ENCODE results near the gene DST. TPM values are rescaled to one million over a fixed set of nuclear protein-coding genes. Genes with fewer than 3 reads are reported as not detected.

The DST gene
- total RNA-seq, 1 experiment from 2014 or later, result 71.8 TPM

DNA sequence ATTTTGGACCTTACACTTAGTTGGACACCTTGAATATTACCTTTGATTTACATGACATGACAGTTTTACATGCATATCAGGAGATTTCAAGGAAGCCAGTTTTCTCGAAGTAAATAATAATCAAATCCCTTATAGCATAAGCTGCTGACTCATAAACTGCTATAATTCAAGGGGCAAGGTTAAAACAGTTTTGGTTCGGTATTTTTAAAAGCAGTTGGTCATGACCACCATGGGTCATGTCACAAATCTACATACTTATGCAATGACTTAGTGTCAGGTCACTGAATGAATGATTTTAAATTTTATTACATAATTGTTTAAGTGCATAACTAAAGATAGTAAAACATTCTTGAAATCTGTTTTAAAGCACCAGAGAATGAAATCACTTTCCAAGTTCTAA is 158.0 kb downstream of the DST start:
- no peak for DNase-seq (ENCODE audit: low spot score)
- Histone ChIP-seq H3K9me3 (ENCODE audit: low read depth, low read length, poor library complexity, severe bottlenecking) (no peaks in the 10 kb centered on the region), H3K4me1 (ENCODE audit: insufficient read depth, low read length, poor library complexity, severe bottlenecking) (no peaks in the 10 kb centered on the region), H3K36me3 (ENCODE audit: insufficient read depth, low read length, poor library complexity, severe bottlenecking) (no peaks in the 10 kb centered on the region), H3K4me3 (ENCODE audit: low read depth, low read length, poor library complexity, severe bottlenecking) (no peak overlapping the region), H3K27ac (ENCODE audit: low read depth, low read length, poor library complexity, severe bottlenecking) (no peak overlapping the region), H3K27me3 (replicated peaks; ENCODE audit: insufficient read depth, low read depth, low read length, poor library complexity) (no peaks in the 10 kb centered on the region)
- no TSS peak for BruUV-seq (replicated peaks)
- ChIA-PET CTCF (no interaction called here), POLR2A (ENCODE audit: low non-redundant PET) (no interaction called here)
- intact Hi-C loops (cut with micrococcal nuclease; ENCODE audit: unreplicated experiment), result no loop called here
- TF ChIP-seq, protein P1, sequence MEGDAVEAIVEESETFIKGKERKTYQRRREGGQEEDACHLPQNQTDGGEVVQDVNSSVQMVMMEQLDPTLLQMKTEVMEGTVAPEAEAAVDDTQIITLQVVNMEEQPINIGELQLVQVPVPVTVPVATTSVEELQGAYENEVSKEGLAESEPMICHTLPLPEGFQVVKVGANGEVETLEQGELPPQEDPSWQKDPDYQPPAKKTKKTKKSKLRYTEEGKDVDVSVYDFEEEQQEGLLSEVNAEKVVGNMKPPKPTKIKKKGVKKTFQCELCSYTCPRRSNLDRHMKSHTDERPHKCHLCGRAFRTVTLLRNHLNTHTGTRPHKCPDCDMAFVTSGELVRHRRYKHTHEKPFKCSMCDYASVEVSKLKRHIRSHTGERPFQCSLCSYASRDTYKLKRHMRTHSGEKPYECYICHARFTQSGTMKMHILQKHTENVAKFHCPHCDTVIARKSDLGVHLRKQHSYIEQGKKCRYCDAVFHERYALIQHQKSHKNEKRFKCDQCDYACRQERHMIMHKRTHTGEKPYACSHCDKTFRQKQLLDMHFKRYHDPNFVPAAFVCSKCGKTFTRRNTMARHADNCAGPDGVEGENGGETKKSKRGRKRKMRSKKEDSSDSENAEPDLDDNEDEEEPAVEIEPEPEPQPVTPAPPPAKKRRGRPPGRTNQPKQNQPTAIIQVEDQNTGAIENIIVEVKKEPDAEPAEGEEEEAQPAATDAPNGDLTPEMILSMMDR (conservative IDR thresholded peaks at IDR 0.05; ENCODE audit: low read depth, low read length), result no peak
- TF ChIP-seq EZH2 (IDR thresholded peaks at IDR 0.05; ENCODE audit: borderline replicate concordance, low read depth, low read length, poor library complexity, severe bottlenecking), result no peak

DNA sequence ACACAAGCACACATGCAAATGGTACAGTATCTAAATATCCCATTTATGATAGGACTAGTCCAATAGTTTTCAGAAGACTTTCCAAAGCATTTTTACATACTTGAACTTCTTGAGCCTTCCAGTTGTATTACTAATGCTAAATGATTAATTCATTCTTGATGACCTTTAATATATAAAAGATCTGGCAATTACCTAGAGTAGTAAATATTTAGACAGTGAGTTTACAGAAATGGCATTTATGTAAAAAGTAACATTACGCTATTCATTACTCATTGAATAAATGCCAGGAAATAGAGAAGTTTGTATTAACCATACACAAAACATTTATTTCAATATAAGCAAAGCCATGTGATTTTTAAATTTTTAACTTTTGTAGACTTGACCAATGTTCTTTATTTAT is 158.8 kb downstream of the DST start:
- no TSS peak for BruUV-seq (replicated peaks)
- H3K36me3 ChIP-seq (ENCODE audit: insufficient read depth, low read length, poor library complexity, severe bottlenecking), result no peaks in the 10 kb centered on the region
- no peaks in the 10 kb centered on the region for H3K9me3 ChIP-seq (ENCODE audit: low read depth, low read length, poor library complexity, severe bottlenecking)
- H3K4me3 ChIP-seq (ENCODE audit: low read depth, low read length, poor library complexity, severe bottlenecking), result no peak overlapping the region
- H3K4me1 ChIP-seq (ENCODE audit: insufficient read depth, low read length, poor library complexity, severe bottlenecking), result no peaks in the 10 kb centered on the region
- CTCF ChIA-PET, result no interaction called here
- no peak overlapping the region for H3K27ac ChIP-seq (ENCODE audit: low read depth, low read length, poor library complexity, severe bottlenecking)
- TF ChIP-seq, protein P1 (conservative IDR thresholded peaks at IDR 0.05; ENCODE audit: low read depth, low read length), result no peak
- TF ChIP-seq EZH2 (IDR thresholded peaks at IDR 0.05; ENCODE audit: borderline replicate concordance, low read depth, low read length, poor library complexity, severe bottlenecking), result no peak
- POLR2A ChIA-PET (ENCODE audit: low non-redundant PET), result no interaction called here
- intact Hi-C loops (cut with micrococcal nuclease; ENCODE audit: unreplicated experiment), result no loop called here
- no peak for DNase-seq (ENCODE audit: low spot score)
- H3K27me3 ChIP-seq (replicated peaks; ENCODE audit: insufficient read depth, low read depth, low read length, poor library complexity), result no peaks in the 10 kb centered on the region

DNA sequence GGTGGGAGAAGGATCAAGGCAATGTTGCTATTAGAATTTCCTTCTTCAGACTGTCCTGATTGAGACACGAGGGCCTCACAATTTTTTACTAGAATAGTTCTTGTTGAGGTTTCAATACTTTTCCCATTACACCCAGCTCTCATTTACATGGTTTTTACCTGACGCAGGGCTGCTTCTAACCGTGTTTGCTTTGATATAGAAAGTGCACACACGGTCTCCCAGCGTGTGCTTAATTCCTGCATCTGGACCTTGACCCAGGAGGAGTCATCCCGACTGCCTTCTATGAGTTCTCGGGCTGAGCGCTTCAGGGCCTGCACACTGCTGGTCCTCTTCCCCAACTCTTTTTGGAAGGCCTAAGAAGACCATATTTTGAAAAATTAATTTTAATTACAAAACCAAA is 160.2 kb downstream of the DST start:
- Histone ChIP-seq H3K36me3 (ENCODE audit: insufficient read depth, low read length, poor library complexity, severe bottlenecking) (no peaks in the 10 kb centered on the region), H3K4me1 (ENCODE audit: insufficient read depth, low read length, poor library complexity, severe bottlenecking) (no peaks in the 10 kb centered on the region), H3K27ac (ENCODE audit: low read depth, low read length, poor library complexity, severe bottlenecking) (no peak overlapping the region), H3K9me3 (ENCODE audit: low read depth, low read length, poor library complexity, severe bottlenecking) (no peaks in the 10 kb centered on the region), H3K27me3 (replicated peaks; ENCODE audit: insufficient read depth, low read depth, low read length, poor library complexity) (no peaks in the 10 kb centered on the region), H3K4me3 (ENCODE audit: low read depth, low read length, poor library complexity, severe bottlenecking) (no peak overlapping the region)
- BruUV-seq (replicated peaks), result no TSS peak
- DNase-seq (ENCODE audit: low spot score), result no peak
- POLR2A ChIA-PET (ENCODE audit: low non-redundant PET), result no interaction called here
- CTCF ChIA-PET, result no interaction called here
- TF ChIP-seq EZH2 (IDR thresholded peaks at IDR 0.05; ENCODE audit: borderline replicate concordance, low read depth, low read length, poor library complexity, severe bottlenecking), result no peak
- TF ChIP-seq, protein P1 (conservative IDR thresholded peaks at IDR 0.05; ENCODE audit: low read depth, low read length), result no peak
- intact Hi-C loops (cut with micrococcal nuclease; ENCODE audit: unreplicated experiment), result no loop called here
